ENCODE data around the gene ACADSB. TPM values are rescaled to one million over a fixed set of nuclear protein-coding genes. Genes with fewer than 3 reads are reported as not detected.

The ACADSB gene
- polyA plus RNA-seq, 3 donors, result 3.9 to 14.7 (median 7.5) TPM

- WGBS (ENCODE audit: insufficient coverage), result no CpG with 5 or more reads among the region's 3 CpGs
- no peak overlapping the region for H3K27ac ChIP-seq (ENCODE audit: low read depth in 1 of 2, low read length in 2 of 2)
- H3K27me3 Mint-ChIP-seq (ENCODE audit: low read depth in 3 of 3), result peaks cover 0 to 5% (median 1%) of the 10 kb centered on the region in 3 donors
- no peak overlapping the region for H3K4me3 Mint-ChIP-seq
- no peak overlapping the region for H2AFZ ChIP-seq (ENCODE audit: insufficient read depth, low read depth, low read length, poor library complexity, severe bottlenecking)
- no peak for DNase-seq
- H4K20me1 ChIP-seq (ENCODE audit: insufficient read depth, low read length), result peaks cover 74% of the 10 kb centered on the region
- H3K36me3 Mint-ChIP-seq, result peaks cover 52 to 66% of the 10 kb centered on the region in 2 donors
- H3K4me1 ChIP-seq (ENCODE audit: control insufficient read depth in 1 of 2, insufficient read depth in 2 of 2, low read length in 2 of 2), result no peaks in the 10 kb centered on the region
- intact Hi-C loops (cut with micrococcal nuclease), result no loop called here
- H3K9me3 ChIP-seq (replicated peaks in 1 of 2; ENCODE audit: control insufficient read depth in 1 of 2, insufficient read depth in 1 of 2, low read length in 2 of 2), result no peaks in the 10 kb centered on the region
- no peak overlapping the region for H3K4me2 ChIP-seq (replicated peaks; ENCODE audit: extremely low read depth, low read length, poor library complexity, severe bottlenecking)
- H3K27me3 ChIP-seq (ENCODE audit: control insufficient read depth in 2 of 2, insufficient read depth in 2 of 2, low read length in 2 of 2), result no peaks in the 10 kb centered on the region
- H3K9me3 Mint-ChIP-seq, result no peaks in the 10 kb centered on the region
- peaks cover 2% of the 10 kb centered on the region for H3K4me1 Mint-ChIP-seq
- peaks cover 50 to 66% of the 10 kb centered on the region in 2 donors for H3K36me3 ChIP-seq (replicated peaks in 1 of 2; ENCODE audit: control insufficient read depth in 1 of 2, insufficient read depth in 2 of 2, low read length in 2 of 2)
- TF ChIP-seq CTCF (IDR thresholded peaks at IDR 0.05), result no peak
- no peak overlapping the region for H3K4me3 ChIP-seq (replicated peaks in 1 of 3; ENCODE audit: low read depth in 2 of 3, low read length in 3 of 3)
- H3K9ac ChIP-seq (ENCODE audit: insufficient read depth, low read length, poor library complexity, severe bottlenecking), result no peak overlapping the region
- H3K79me2 ChIP-seq (ENCODE audit: insufficient read depth, low read length), result peaks cover 56% of the 10 kb centered on the region
- no peak overlapping the region for H3K27ac Mint-ChIP-seq
Measured at GRCh38 chr10:122997864-122998263, 10.9 kb upstream of the ACADSB start.

GRCh38 chr10:122998360-122998917 is 10.4 kb upstream of the ACADSB start:
- no peak overlapping the region for H3K4me3 Mint-ChIP-seq
- H3K4me1 ChIP-seq (ENCODE audit: control insufficient read depth in 1 of 2, insufficient read depth in 2 of 2, low read length in 2 of 2), result no peaks in the 10 kb centered on the region
- no peak overlapping the region for H2AFZ ChIP-seq (ENCODE audit: insufficient read depth, low read depth, low read length, poor library complexity, severe bottlenecking)
- H3K4me1 Mint-ChIP-seq, result peaks cover 2% of the 10 kb centered on the region
- DNase-seq, result no peak
- no peak overlapping the region for H3K9ac ChIP-seq (ENCODE audit: insufficient read depth, low read length, poor library complexity, severe bottlenecking)
- peaks cover 0 to 5% (median 1%) of the 10 kb centered on the region in 3 donors for H3K27me3 Mint-ChIP-seq (ENCODE audit: low read depth in 3 of 3)
- H3K36me3 ChIP-seq (replicated peaks in 1 of 2; ENCODE audit: control insufficient read depth in 1 of 2, insufficient read depth in 2 of 2, low read length in 2 of 2), result peaks cover 44 to 60% of the 10 kb centered on the region in 2 donors
- H3K4me2 ChIP-seq (replicated peaks; ENCODE audit: extremely low read depth, low read length, poor library complexity, severe bottlenecking), result no peak overlapping the region
- no peaks in the 10 kb centered on the region for H3K9me3 Mint-ChIP-seq
- no peak overlapping the region for H3K27ac Mint-ChIP-seq
- peaks cover 80% of the 10 kb centered on the region for H4K20me1 ChIP-seq (ENCODE audit: insufficient read depth, low read length)
- H3K36me3 Mint-ChIP-seq, result peaks cover 49 to 63% of the 10 kb centered on the region in 2 donors
- no CpG with 5 or more reads among the region's 6 CpGs for WGBS (ENCODE audit: insufficient coverage)
- H3K79me2 ChIP-seq (ENCODE audit: insufficient read depth, low read length), result peaks cover 62% of the 10 kb centered on the region
- H3K9me3 ChIP-seq (replicated peaks in 1 of 2; ENCODE audit: control insufficient read depth in 1 of 2, insufficient read depth in 1 of 2, low read length in 2 of 2), result no peaks in the 10 kb centered on the region
- no peaks in the 10 kb centered on the region for H3K27me3 ChIP-seq (ENCODE audit: control insufficient read depth in 2 of 2, insufficient read depth in 2 of 2, low read length in 2 of 2)
- no peak for TF ChIP-seq CTCF (IDR thresholded peaks at IDR 0.05)
- intact Hi-C loops (cut with micrococcal nuclease), result no loop called here
- no peak overlapping the region for H3K27ac ChIP-seq (ENCODE audit: low read depth in 1 of 2, low read length in 2 of 2)
- H3K4me3 ChIP-seq (replicated peaks in 1 of 3; ENCODE audit: low read depth in 2 of 3, low read length in 3 of 3), result no peak overlapping the region

Measured in CD14-positive monocyte (primary cell).